GM23338 (cell line): ENCODE measurements around the gene HS3ST6. TPM values are rescaled to one million over a fixed set of nuclear protein-coding genes. Genes with fewer than 3 reads are reported as not detected.
A peak's percentile ranks its signal among the peaks of the same experiment; 100 is the strongest.

ENCODE experiments used
- ATAC-seq: fragments of 200-7000 bp; cut with Tn5 transposase; 3 replicates; pipeline ENCODE4 v1.9.1; 2020
- DNase-seq: peaks from one replicate; pipeline ENCODE4 v3.0.0-alpha.2; 2015; ENCODE audit warnings: low spot score
- H2AFZ ChIP-seq: fragments of 200-600 bp; sonication (generic); 2 replicates; pipeline ENCODE4 v1.8.0; 2016; ENCODE audit warnings: antibody characterized with exemption, mild to moderate bottlenecking, moderate library complexity
- H3F3A ChIP-seq: fragments of 200-600 bp; sonication (generic); replicated peaks from 2 replicates; pipeline ENCODE4 v1.8.0; 2017; ENCODE audit warnings: antibody characterized with exemption, mixed run types, low read depth
- H3K27ac ChIP-seq: fragments of 200-600 bp; sonication (generic); 2 replicates; pipeline ENCODE4 v1.6.1; 2016; ENCODE audit warnings: low read depth
- H3K27me3 ChIP-seq: fragments of 200-600 bp; sonication (generic); 2 replicates; pipeline ENCODE4 v1.8.0; 2016; ENCODE audit warnings: mild to moderate bottlenecking, mixed run types, moderate library complexity; ENCODE audit not compliant: insufficient read depth
- H3K36me3 ChIP-seq: fragments of 200-600 bp; sonication (generic); 2 replicates; pipeline ENCODE4 v1.8.0; 2016; ENCODE audit warnings: mild to moderate bottlenecking; ENCODE audit not compliant: insufficient read depth
- H3K4me1 ChIP-seq: fragments of 200-600 bp; sonication (generic); 2 replicates; pipeline ENCODE4 v1.8.0; 2016; ENCODE audit warnings: mild to moderate bottlenecking, moderate library complexity; ENCODE audit not compliant: insufficient read depth
- H3K4me2 ChIP-seq: fragments of 200-600 bp; sonication (generic); 2 replicates; pipeline ENCODE4 v1.7.1; 2017; ENCODE audit warnings: mixed run types
- H3K4me3 ChIP-seq: fragments of 200-600 bp; sonication (generic); 2 replicates; pipeline ENCODE4 v1.6.1; 2016; ENCODE audit warnings: mixed run types
- H3K79me2 ChIP-seq: fragments of 200-600 bp; sonication (generic); replicated peaks from 2 replicates; pipeline ENCODE4 v1.8.0; 2017; ENCODE audit warnings: mild to moderate bottlenecking; ENCODE audit not compliant: insufficient read depth
- H3K9me2 ChIP-seq: fragments of 200-600 bp; sonication (generic); 2 replicates; pipeline ENCODE4 v1.8.0; 2017; ENCODE audit not compliant: insufficient read depth
- H4K20me1 ChIP-seq: fragments of 200-600 bp; sonication (generic); replicated peaks from 2 replicates; pipeline ENCODE4 v1.8.0; 2017; ENCODE audit warnings: mild to moderate bottlenecking; ENCODE audit not compliant: insufficient read depth
- H3K27ac Mint-ChIP-seq: 2 replicates; pipeline ENCODE4 v1.8.0; 2020; ENCODE audit warnings: inconsistent platforms, mild to moderate bottlenecking, moderate library complexity, mixed read lengths
- H3K27me3 Mint-ChIP-seq: 3 replicates; pipeline ENCODE4 v1.8.0; 2022; ENCODE audit warnings: low read depth, mild to moderate bottlenecking, moderate library complexity, mixed read lengths, inconsistent platforms; ENCODE audit not compliant: insufficient read depth, poor library complexity
- H3K36me3 Mint-ChIP-seq: 3 replicates; pipeline ENCODE4 v1.8.0; 2021; ENCODE audit warnings: low read depth, mild to moderate bottlenecking, inconsistent platforms, moderate library complexity, mixed read lengths
- H3K4me1 Mint-ChIP-seq: 3 replicates; pipeline ENCODE4 v1.8.0; 2020; ENCODE audit warnings: mild to moderate bottlenecking, inconsistent platforms, mixed read lengths
- H3K4me3 Mint-ChIP-seq: 3 replicates; pipeline ENCODE4 v1.8.0; 2021; ENCODE audit warnings: moderate library complexity, mild to moderate bottlenecking, inconsistent platforms, mixed read lengths
- H3K9me3 Mint-ChIP-seq: 3 replicates; pipeline ENCODE4 v1.8.0; 2020; ENCODE audit warnings: moderate library complexity, mild to moderate bottlenecking, inconsistent platforms, mixed read lengths
- CREB1 ChIP-seq: fragments of 250-450 bp; sonication (Bioruptor Pico); IDR thresholded peaks from 2 replicates; pipeline ENCODE4 v1.5.0; 2020; ENCODE audit warnings: low read depth, mild to moderate bottlenecking, moderate library complexity
- ETS1 ChIP-seq: IDR thresholded peaks from 2 replicates; pipeline ENCODE4 v1.6.1; 2016; ENCODE audit warnings: antibody characterized with exemption
- EZH2 ChIP-seq: fragments of 200-600 bp; sonication (generic); IDR thresholded peaks from one replicate; pipeline ENCODE4 v1.8.0; 2017; ENCODE audit warnings: antibody characterized with exemption, mild to moderate bottlenecking, low read depth; ENCODE audit not compliant: unreplicated experiment
- EZH2phosphoT487 ChIP-seq: fragments of 200-600 bp; sonication (generic); IDR thresholded peaks from one replicate; pipeline ENCODE4 v1.8.1; 2018; ENCODE audit warnings: antibody characterized with exemption; ENCODE audit not compliant: unreplicated experiment
- JUNB ChIP-seq: IDR thresholded peaks from one replicate; pipeline ENCODE4 v1.6.1; 2016; ENCODE audit warnings: antibody characterized with exemption; ENCODE audit not compliant: unreplicated experiment
- NANOG ChIP-seq: IDR thresholded peaks from 2 replicates; pipeline ENCODE4 v1.6.1; 2016; ENCODE audit warnings: antibody characterized with exemption, borderline replicate concordance
- POLR2AphosphoS5 ChIP-seq: IDR thresholded peaks from 2 replicates; pipeline ENCODE4 v1.6.1; 2016; ENCODE audit warnings: antibody characterized with exemption, low read depth
- REST ChIP-seq: IDR thresholded peaks from one replicate; pipeline ENCODE4 v1.6.1; 2018; ENCODE audit warnings: antibody characterized with exemption; ENCODE audit not compliant: unreplicated experiment
- STAT1 ChIP-seq: IDR thresholded peaks from one replicate; pipeline ENCODE4 v1.6.1; 2016; ENCODE audit warnings: antibody characterized with exemption; ENCODE audit not compliant: unreplicated experiment
- ZNF114 ChIP-seq: fragments of 250-450 bp; sonication (Bioruptor Pico); IDR thresholded peaks from 2 replicates; pipeline ENCODE4 v1.5.0; 2020; ENCODE audit warnings: mild to moderate bottlenecking, moderate library complexity
- ZNF331 ChIP-seq: fragments of 250-450 bp; sonication (Bioruptor Pico); IDR thresholded peaks from 2 replicates; pipeline ENCODE4 v1.5.0; 2020; ENCODE audit warnings: low read depth, mild to moderate bottlenecking, moderate library complexity
- polyA plus RNA-seq: library from polyadenylated mRNA; unstranded; fragments of >200 nt; fragmentation: Nextera tagmentation; extraction: Ambion mirVana; gene quantifications from 2 replicates; pipeline ENCODE4 v1.2.1, GENCODE V29; 2016
- total RNA-seq: library from RNA; depleted of rRNA; stranded (reverse); fragments of >200 nt; shearing (Covaris generic); gene quantifications from 2 replicates; pipeline ENCODE4 v1.2.3, GENCODE V29; 2014
- TF ChIP-seq, protein P1 (sequence below), 2 experiments: fragments of 200-600 bp in 1 of 2; sonication (generic) in 1 of 2; conservative IDR thresholded peaks; 2 replicates each; pipeline versions ENCODE4 v1.5.1 to v1.6.1; 2016 to 2017; ENCODE audit warnings: antibody characterized with exemption in 2 of 2, low read depth in 2 of 2, mild to moderate bottlenecking in 2 of 2, moderate library complexity in 1 of 2

The HS3ST6 gene
- total and polyA plus RNA-seq, 2 experiments from 2014 or later: 0.21 TPM; not detected in 1

GRCh38 chr16:1914988-1915387, 3.2 kb downstream of the HS3ST6 start:
- H3K9me3 Mint-ChIP-seq: no peaks in the 10 kb centered on the region

DNA sequence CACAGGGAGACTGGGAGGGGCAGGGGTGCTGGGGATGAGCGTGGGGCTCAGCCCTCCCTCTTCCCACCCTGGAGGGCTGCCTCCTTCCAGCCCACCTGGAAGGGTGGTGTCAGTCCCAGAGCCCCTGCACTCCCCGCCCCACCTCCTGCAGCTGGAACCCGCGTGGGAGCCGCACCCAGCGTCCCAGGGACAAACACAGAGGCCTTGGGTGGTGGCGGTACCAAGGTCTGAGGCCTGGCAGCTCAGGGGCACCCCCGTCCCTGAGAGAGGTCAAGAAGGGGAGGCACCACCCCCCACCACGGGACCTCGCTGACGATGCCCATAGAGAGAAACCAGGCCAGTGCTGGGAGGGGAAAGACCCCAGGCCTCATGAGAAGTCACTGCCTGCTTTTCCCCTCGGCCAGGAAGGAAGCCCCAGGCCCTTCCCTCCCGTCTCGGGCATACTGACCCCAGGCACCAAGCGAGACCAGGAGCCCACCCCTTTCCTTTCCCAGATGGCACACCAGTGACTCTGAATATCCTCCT, 4.1 kb downstream of the HS3ST6 start:
- no peaks in the 10 kb centered on the region for H3K79me2 ChIP-seq
- no peaks in the 10 kb centered on the region for H3K9me3 Mint-ChIP-seq
- H3K27me3 Mint-ChIP-seq: peaks cover 46% of the 10 kb centered on the region
- peaks cover 18% of the 10 kb centered on the region; the same call in 1 of the 2 replicates for H3K4me1 ChIP-seq
- 0 out of 2 replicates have a peak overlapping the region, but pooled peaks have one; percentile 66 for H2AFZ ChIP-seq
- H3K27ac Mint-ChIP-seq: no peak overlapping the region
- H3K4me3 ChIP-seq: no peak overlapping the region
- H3K36me3 Mint-ChIP-seq: no peaks in the 10 kb centered on the region
- no peaks in the 10 kb centered on the region for H3K36me3 ChIP-seq
- ATAC-seq (no peak), DNase-seq (no peak)
- H3K4me3 Mint-ChIP-seq: peak overlapping the region; percentile 14; the same call in 1 of the 3 replicates
- H3K4me2 ChIP-seq: no peak overlapping the region
- H3K27me3 ChIP-seq: peaks cover 38% of the 10 kb centered on the region
- H3K27ac ChIP-seq: no peak overlapping the region
- no peaks in the 10 kb centered on the region for H3K9me2 ChIP-seq
- H3F3A ChIP-seq: no peaks in the 10 kb centered on the region
- peaks cover 20% of the 10 kb centered on the region for H3K4me1 Mint-ChIP-seq
- no peaks in the 10 kb centered on the region for H4K20me1 ChIP-seq
- TF ChIP-seq STAT1: no peak
- TF ChIP-seq POLR2AphosphoS5: no peak
- no peak for TF ChIP-seq ZNF331 (CRISPR knock-in tag)
- no peak for TF ChIP-seq EZH2
- no peak for TF ChIP-seq EZH2phosphoT487
- TF ChIP-seq ETS1: no peak
- TF ChIP-seq REST: no peak
- TF ChIP-seq NANOG: no peak
- TF ChIP-seq, protein P1, sequence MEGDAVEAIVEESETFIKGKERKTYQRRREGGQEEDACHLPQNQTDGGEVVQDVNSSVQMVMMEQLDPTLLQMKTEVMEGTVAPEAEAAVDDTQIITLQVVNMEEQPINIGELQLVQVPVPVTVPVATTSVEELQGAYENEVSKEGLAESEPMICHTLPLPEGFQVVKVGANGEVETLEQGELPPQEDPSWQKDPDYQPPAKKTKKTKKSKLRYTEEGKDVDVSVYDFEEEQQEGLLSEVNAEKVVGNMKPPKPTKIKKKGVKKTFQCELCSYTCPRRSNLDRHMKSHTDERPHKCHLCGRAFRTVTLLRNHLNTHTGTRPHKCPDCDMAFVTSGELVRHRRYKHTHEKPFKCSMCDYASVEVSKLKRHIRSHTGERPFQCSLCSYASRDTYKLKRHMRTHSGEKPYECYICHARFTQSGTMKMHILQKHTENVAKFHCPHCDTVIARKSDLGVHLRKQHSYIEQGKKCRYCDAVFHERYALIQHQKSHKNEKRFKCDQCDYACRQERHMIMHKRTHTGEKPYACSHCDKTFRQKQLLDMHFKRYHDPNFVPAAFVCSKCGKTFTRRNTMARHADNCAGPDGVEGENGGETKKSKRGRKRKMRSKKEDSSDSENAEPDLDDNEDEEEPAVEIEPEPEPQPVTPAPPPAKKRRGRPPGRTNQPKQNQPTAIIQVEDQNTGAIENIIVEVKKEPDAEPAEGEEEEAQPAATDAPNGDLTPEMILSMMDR (conservative IDR thresholded peaks at IDR 0.05; ENCODE audit: low read depth in 2 of 2): no peak
- TF ChIP-seq CREB1 (CRISPR knock-in tag): no peak
- no peak for TF ChIP-seq JUNB

More at GRCh38 chr16:1914988-1915387, 3.2 kb downstream of the HS3ST6 start:
- Histone ChIP-seq H4K20me1 (no peaks in the 10 kb centered on the region), H2AFZ (no peak overlapping the region), H3F3A (no peaks in the 10 kb centered on the region), H3K4me3 (no peak overlapping the region), H3K27me3 (peaks cover 46% of the 10 kb centered on the region), H3K9me2 (no peaks in the 10 kb centered on the region), H3K4me1 (peaks cover 18% of the 10 kb centered on the region; the same call in 1 of the 2 replicates), H3K36me3 (no peaks in the 10 kb centered on the region), H3K27ac (no peak overlapping the region), H3K79me2 (no peaks in the 10 kb centered on the region), H3K4me2 (no peak overlapping the region)
- Mint-ChIP-seq H3K27ac (no peak overlapping the region), H3K27me3 (peaks cover 55% of the 10 kb centered on the region), H3K36me3 (no peaks in the 10 kb centered on the region), H3K4me1 (peaks cover 20% of the 10 kb centered on the region), H3K4me3 (no peak overlapping the region)
- DNase-seq: no peak
- TF ChIP-seq EZH2 (no peak), ZNF331 (CRISPR knock-in tag) (no peak), ZNF114 (no peak)
- no peak for ATAC-seq
